ENCODE data around the gene CCL16.
"Not testable (repeated sequence)": the region's sequence is repeated elsewhere in the genome, so short reads cannot be mapped to it uniquely, and the experiment has no call there.

The CCL16 gene

DNA sequence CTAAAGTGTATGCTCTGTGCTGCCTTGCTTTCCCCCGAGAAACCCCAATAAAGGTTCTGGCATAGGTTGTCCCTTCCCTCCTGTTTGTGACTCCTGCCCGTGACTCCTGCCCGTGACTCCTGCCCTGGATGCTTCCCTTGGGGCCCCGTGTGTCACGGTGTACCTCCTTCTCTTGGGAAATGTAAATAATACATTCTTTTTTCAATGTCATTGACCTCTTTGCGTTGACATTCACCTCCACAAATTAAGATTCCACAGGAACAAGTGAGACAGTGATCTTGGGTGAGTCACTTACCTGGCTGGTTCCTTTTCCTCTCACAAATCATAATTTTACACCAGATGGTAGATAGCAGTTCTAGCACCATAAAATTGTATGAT, 19.4 kb upstream of the CCL16 start:
- TF ChIP-seq, protein P1, sequence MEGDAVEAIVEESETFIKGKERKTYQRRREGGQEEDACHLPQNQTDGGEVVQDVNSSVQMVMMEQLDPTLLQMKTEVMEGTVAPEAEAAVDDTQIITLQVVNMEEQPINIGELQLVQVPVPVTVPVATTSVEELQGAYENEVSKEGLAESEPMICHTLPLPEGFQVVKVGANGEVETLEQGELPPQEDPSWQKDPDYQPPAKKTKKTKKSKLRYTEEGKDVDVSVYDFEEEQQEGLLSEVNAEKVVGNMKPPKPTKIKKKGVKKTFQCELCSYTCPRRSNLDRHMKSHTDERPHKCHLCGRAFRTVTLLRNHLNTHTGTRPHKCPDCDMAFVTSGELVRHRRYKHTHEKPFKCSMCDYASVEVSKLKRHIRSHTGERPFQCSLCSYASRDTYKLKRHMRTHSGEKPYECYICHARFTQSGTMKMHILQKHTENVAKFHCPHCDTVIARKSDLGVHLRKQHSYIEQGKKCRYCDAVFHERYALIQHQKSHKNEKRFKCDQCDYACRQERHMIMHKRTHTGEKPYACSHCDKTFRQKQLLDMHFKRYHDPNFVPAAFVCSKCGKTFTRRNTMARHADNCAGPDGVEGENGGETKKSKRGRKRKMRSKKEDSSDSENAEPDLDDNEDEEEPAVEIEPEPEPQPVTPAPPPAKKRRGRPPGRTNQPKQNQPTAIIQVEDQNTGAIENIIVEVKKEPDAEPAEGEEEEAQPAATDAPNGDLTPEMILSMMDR (conservative IDR thresholded peaks at IDR 0.05), result no peak
- H3K27ac ChIP-seq, result no peak overlapping the region

DNA sequence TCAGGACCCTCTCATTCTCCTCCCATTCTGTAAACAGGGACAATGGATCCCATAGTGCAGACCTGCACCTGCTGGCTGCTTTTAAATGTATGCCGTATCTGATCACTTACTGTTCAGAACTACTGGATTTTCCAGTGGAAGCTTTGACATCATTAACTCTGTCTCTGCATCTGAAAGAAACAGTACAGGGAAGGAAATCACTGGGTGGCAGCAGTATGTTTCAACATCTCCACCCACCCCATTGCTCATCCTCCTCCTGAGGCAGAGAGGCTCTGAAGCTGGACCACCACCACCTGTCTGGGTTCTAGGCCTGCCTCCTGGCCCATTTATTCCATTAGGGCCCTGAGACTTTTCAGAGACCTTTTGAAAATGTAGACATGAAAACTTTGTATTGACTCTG, 17.5 kb upstream of the CCL16 start:
- TF ChIP-seq, protein P1 (conservative IDR thresholded peaks at IDR 0.05), result no peak
- no peak overlapping the region for H3K27ac ChIP-seq

DNA sequence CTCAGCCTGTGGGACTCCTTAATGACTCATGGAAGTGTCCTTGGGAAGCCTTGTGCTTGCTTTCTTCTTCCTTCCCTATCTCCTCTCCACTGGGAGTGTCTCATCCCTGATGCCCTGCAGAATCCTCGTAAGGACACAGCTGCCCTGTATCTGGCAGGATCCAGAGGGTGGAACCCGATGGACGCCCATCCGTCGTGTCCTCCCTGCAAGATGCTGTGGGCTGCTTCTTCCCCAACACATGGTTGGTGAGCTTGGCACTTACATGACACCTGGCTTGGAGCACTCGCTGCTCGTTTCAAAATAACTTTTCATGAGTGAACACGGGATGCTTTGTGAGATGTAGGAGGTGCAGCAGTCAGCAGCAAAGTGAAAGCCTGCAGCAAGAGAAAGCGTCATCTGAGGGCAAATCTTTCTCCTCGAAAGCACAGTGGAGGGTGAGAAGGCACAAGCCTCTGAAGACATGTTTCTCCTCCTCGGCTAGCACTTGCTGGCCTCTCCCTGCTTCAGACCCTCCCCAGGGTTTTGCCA, 16.8 kb upstream of the CCL16 start:
- TF ChIP-seq, protein P1 (conservative IDR thresholded peaks at IDR 0.05), result no peak
- no peak overlapping the region for H3K27ac ChIP-seq

DNA sequence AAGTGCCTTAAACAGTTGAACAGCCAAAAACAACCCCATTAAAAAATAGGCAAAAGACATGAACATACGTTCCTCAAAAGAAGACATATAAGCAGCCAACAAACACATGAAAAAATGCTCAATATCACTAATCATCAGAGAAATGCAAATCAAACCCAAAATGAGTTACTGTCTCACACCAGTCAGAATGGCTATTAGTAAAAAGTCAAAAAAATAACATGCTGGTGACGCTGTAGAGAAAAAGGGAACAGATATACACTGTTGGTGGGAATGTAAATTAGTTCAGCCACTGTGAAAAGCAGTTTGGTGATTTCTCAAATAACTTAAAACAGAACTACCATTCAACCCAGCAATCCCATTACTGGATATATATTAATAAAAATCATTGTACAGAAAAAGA, 14.0 kb upstream of the CCL16 start:
- H3K27ac ChIP-seq, result not testable (repeated sequence)

DNA sequence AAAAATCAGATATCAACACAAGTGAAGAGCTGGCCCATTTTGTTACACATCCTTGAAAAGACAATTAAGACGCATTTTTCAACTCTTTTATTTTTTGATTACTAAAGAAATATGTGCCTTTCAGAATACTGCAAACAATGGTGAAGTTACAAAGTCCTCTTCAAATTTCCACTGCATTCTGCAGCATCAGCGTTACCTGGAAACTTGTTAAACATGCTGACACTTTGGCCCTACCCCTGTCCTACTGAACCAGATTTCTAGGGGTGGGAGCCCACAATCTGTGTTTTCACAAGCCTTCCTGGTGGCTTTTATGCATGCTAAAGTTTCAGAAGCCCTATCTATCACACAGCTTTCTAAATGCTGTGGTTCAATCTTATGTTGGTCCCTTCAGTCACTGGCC, 9.8 kb upstream of the CCL16 start:
- TF ChIP-seq, protein P1 (conservative IDR thresholded peaks at IDR 0.05), result no peak

DNA sequence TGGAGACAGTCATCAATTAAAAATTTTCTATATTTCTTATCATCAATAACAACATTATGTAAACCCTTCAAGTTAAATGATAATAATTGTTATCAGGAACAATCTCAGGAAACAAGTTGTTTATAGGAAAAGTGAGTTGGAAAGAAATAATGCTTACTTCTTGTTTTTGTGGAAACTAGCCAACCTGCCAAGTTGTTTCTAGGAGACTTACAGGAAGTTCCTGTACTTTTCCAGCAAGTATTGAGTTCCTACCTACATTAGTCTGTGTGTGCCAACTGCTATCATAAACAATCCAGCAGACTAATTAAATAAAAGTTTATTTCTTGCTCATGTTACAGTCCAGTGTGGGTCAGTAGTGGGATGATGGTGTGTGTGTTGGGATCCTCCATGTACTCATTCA, 6.9 kb upstream of the CCL16 start:
- H3K27ac ChIP-seq, result peak overlapping the region; percentile 45
- TF ChIP-seq, protein P1 (conservative IDR thresholded peaks at IDR 0.05), result no peak

More for the DNA sequence above, 9.8 kb upstream of the CCL16 start:
- no peak overlapping the region for H3K27ac ChIP-seq

DNA sequence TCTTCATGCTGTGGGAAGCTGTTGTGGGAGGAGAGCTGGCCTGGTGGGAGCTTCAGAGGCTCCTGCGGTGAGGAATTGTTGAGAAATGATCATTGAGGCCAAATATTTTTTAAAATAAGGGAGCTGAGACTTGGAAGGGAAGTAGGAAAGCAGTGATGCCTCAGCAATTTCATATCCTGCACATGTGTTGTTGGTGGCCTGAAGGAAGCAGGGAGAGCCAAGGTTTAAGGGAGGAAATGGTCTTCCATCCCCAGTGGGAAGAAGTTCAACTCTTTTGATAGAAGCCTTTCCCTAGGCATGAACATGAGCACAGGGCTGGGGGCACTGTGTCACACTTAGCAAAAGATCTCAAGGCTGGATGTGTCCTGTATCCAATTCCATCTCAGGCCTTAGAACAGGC, 5.3 kb upstream of the CCL16 start, which contains the start of gene CCL14:
CCL14 (minus strand) TSS at position 87 of the 400 bp plus-strand sequence; CDS start at position 7, 80 bp downstream.
- H3K27ac ChIP-seq, result peak within 1 kb of the TSS; percentile 45
- TF ChIP-seq, protein P1 (conservative IDR thresholded peaks at IDR 0.05), result no peak

DNA sequence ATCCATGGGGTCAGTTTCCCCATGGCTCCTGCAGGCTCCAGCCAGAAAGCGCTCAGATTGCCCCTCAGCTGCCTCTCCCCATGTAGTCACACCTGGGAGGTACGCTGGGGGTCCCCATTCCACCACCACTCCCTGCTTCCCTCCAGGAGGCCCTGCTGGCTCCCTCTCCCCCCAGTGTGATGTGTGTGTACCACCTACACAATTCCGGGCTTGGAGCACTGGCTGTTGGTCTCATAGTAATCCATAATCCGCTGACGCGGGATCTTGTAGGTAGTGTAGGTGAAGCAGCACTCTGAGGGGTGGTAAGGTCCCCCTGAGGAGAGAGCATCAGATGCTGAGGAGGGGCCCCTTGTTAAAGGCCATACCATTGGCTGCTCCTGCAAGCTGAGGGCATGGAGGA, 2.8 kb upstream of the CCL16 start:
- TF ChIP-seq, protein P1 (conservative IDR thresholded peaks at IDR 0.05), result no peak
- no peak overlapping the region for H3K27ac ChIP-seq
